ENCODE measurements around the gene OR56A4. TPM values are rescaled to one million over a fixed set of nuclear protein-coding genes. Genes with fewer than 3 reads are reported as not detected.

OR56A4 gene
- total and polyA plus RNA-seq, 4 donors = 0.05 TPM; not detected in 3

DNA sequence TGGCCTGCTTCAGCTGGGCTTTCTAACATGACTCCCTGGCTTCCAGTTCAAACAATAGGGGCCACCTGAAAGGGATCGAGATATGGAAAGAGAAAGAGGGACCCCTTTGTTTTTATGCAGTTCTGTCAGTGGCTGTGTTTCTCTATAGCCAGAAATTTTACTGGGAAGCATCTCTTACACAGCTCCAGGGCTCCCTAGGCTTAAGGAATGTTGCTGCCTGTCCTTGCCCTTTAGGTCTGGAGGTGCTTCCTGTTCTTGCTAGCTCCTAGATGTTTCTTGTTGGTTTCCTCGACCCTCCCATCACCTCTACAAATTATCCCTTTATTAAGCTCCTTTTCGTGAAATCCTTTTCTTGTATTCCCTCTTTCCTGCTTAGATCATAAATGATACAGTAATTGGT lies 45.6 kb upstream of the OR56A4 start:
- Histone ChIP-seq H3K4me3 (ENCODE audit: low read depth in 1 of 3, low read length in 3 of 3) (no peak overlapping the region), H3K27me3 (ENCODE audit: control insufficient read depth in 4 of 4, insufficient read depth in 4 of 4, low read length in 3 of 4) (peaks cover 0 to 13% (median under 1%) of the 10 kb centered on the region in 4 donors), H3K9me3 (ENCODE audit: control insufficient read depth in 4 of 4, low read length in 3 of 4) (no peaks in the 10 kb centered on the region), H3K27ac (ENCODE audit: low read depth in 1 of 2, low read length in 2 of 2) (no peak overlapping the region), H3K9ac (ENCODE audit: low read depth in 1 of 2, low read length in 2 of 2) (no peak overlapping the region), H3K36me3 (ENCODE audit: control insufficient read depth in 4 of 4, insufficient read depth in 3 of 4, low read depth in 1 of 4, low read length in 3 of 4) (no peaks in the 10 kb centered on the region), H3K4me1 (ENCODE audit: control insufficient read depth in 4 of 4, insufficient read depth in 4 of 4, low read length in 3 of 4) (no peaks in the 10 kb centered on the region)
- TF ChIP-seq HNF4G (IDR thresholded peaks at IDR 0.05) (no peak), EGR1 (IDR thresholded peaks at IDR 0.05; ENCODE audit: low read depth in 2 of 2) (no peak), RXRA (IDR thresholded peaks at IDR 0.05) (no peak), RAD21 (IDR thresholded peaks at IDR 0.05) (no peak), SP1 (IDR thresholded peaks at IDR 0.05) (no peak), FOXA2 (IDR thresholded peaks at IDR 0.05) (no peak), HNF4A (conservative IDR thresholded peaks at IDR 0.05) (no peak), YY1 (IDR thresholded peaks at IDR 0.05) (no peak), JUND (IDR thresholded peaks at IDR 0.05) (no peak), NR2F2 (IDR thresholded peaks at IDR 0.05) (no peak), TAF1 (conservative IDR thresholded peaks at IDR 0.05) (no peak), FOXA1 (IDR thresholded peaks at IDR 0.05) (no peak)
- TF ChIP-seq, protein P1, sequence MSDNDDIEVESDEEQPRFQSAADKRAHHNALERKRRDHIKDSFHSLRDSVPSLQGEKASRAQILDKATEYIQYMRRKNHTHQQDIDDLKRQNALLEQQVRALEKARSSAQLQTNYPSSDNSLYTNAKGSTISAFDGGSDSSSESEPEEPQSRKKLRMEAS (IDR thresholded peaks at IDR 0.05) = no peak
- TF ChIP-seq, protein P2, sequence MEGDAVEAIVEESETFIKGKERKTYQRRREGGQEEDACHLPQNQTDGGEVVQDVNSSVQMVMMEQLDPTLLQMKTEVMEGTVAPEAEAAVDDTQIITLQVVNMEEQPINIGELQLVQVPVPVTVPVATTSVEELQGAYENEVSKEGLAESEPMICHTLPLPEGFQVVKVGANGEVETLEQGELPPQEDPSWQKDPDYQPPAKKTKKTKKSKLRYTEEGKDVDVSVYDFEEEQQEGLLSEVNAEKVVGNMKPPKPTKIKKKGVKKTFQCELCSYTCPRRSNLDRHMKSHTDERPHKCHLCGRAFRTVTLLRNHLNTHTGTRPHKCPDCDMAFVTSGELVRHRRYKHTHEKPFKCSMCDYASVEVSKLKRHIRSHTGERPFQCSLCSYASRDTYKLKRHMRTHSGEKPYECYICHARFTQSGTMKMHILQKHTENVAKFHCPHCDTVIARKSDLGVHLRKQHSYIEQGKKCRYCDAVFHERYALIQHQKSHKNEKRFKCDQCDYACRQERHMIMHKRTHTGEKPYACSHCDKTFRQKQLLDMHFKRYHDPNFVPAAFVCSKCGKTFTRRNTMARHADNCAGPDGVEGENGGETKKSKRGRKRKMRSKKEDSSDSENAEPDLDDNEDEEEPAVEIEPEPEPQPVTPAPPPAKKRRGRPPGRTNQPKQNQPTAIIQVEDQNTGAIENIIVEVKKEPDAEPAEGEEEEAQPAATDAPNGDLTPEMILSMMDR (IDR thresholded peaks at IDR 0.05; ENCODE audit: low read depth, low read length, missing input control) = no peak
- TF ChIP-seq, protein P3, sequence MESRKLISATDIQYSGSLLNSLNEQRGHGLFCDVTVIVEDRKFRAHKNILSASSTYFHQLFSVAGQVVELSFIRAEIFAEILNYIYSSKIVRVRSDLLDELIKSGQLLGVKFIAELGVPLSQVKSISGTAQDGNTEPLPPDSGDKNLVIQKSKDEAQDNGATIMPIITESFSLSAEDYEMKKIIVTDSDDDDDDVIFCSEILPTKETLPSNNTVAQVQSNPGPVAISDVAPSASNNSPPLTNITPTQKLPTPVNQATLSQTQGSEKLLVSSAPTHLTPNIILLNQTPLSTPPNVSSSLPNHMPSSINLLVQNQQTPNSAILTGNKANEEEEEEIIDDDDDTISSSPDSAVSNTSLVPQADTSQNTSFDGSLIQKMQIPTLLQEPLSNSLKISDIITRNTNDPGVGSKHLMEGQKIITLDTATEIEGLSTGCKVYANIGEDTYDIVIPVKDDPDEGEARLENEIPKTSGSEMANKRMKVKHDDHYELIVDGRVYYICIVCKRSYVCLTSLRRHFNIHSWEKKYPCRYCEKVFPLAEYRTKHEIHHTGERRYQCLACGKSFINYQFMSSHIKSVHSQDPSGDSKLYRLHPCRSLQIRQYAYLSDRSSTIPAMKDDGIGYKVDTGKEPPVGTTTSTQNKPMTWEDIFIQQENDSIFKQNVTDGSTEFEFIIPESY (IDR thresholded peaks at IDR 0.05) = no peak
- DNase-seq (ENCODE audit: low spot score) = no peak
- WGBS = 59% methylated on average over 3 of the region's 3 CpGs

DNA sequence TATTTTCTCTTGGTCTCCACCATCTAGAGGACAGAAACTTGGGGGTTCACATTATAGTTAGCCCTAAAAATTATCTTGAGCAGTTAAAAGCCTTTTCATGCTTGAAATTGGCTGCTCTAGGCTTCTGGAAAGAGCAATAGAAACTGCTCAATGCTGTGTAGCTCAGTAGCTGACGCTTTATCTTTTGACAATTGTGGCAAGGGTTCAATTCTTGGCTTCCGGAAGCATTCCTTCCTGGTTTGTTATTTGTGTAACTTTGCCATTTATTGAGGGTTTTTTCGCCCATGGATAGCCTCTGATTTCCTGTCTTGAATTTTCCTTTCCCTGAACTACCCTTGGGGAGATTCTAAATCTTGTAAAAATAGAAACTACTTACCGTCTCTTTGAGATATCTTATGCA lies 34.1 kb upstream of the OR56A4 start:
- TF ChIP-seq, protein P3 (IDR thresholded peaks at IDR 0.05) = no peak
- TF ChIP-seq RAD21 (IDR thresholded peaks at IDR 0.05) = no peak
- TF ChIP-seq EGR1 (IDR thresholded peaks at IDR 0.05; ENCODE audit: low read depth in 2 of 2) = no peak
- TF ChIP-seq, protein P4, sequence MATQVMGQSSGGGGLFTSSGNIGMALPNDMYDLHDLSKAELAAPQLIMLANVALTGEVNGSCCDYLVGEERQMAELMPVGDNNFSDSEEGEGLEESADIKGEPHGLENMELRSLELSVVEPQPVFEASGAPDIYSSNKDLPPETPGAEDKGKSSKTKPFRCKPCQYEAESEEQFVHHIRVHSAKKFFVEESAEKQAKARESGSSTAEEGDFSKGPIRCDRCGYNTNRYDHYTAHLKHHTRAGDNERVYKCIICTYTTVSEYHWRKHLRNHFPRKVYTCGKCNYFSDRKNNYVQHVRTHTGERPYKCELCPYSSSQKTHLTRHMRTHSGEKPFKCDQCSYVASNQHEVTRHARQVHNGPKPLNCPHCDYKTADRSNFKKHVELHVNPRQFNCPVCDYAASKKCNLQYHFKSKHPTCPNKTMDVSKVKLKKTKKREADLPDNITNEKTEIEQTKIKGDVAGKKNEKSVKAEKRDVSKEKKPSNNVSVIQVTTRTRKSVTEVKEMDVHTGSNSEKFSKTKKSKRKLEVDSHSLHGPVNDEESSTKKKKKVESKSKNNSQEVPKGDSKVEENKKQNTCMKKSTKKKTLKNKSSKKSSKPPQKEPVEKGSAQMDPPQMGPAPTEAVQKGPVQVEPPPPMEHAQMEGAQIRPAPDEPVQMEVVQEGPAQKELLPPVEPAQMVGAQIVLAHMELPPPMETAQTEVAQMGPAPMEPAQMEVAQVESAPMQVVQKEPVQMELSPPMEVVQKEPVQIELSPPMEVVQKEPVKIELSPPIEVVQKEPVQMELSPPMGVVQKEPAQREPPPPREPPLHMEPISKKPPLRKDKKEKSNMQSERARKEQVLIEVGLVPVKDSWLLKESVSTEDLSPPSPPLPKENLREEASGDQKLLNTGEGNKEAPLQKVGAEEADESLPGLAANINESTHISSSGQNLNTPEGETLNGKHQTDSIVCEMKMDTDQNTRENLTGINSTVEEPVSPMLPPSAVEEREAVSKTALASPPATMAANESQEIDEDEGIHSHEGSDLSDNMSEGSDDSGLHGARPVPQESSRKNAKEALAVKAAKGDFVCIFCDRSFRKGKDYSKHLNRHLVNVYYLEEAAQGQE (IDR thresholded peaks at IDR 0.05) = no peak
- Histone ChIP-seq H3K4me3 (ENCODE audit: low read depth in 1 of 3, low read length in 3 of 3) (no peak overlapping the region), H3K4me1 (ENCODE audit: control insufficient read depth in 4 of 4, insufficient read depth in 4 of 4, low read length in 3 of 4) (no peaks in the 10 kb centered on the region), H3K9ac (ENCODE audit: low read depth in 1 of 2, low read length in 2 of 2) (no peak overlapping the region), H3K9me3 (ENCODE audit: control insufficient read depth in 4 of 4, low read length in 3 of 4) (no peaks in the 10 kb centered on the region), H3K36me3 (ENCODE audit: control insufficient read depth in 4 of 4, insufficient read depth in 3 of 4, low read depth in 1 of 4, low read length in 3 of 4) (no peaks in the 10 kb centered on the region), H3K27me3 (ENCODE audit: control insufficient read depth in 4 of 4, insufficient read depth in 4 of 4, low read length in 3 of 4) (no peaks in the 10 kb centered on the region), H3K27ac (ENCODE audit: low read depth in 1 of 2, low read length in 2 of 2) (no peak overlapping the region)
- WGBS = 54% methylated on average over 4 of the region's 4 CpGs
- no peak for DNase-seq (ENCODE audit: low spot score)
